ENCODE measurements around the gene FRAT2.

DNA sequence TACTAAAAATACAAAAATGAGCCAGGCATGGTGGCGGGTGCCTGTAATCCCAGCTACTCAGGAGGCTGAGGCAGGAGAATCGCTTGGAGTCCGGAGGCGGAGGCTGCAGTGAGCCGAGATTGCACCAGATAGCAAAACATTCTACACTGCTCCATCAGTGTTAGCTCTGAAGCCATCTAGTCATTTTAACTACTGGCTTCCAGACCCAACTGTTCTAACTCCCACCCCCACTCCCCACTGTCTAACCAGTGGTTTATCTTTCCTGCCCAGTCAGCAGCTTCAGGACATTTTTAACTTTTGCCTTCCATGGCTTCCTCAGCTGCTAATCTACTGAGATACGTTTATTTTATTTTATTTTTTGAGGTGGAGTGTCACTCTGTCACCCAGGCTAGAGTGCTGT, 21.6 kb downstream of the FRAT2 start:
- TF ChIP-seq, protein P1, sequence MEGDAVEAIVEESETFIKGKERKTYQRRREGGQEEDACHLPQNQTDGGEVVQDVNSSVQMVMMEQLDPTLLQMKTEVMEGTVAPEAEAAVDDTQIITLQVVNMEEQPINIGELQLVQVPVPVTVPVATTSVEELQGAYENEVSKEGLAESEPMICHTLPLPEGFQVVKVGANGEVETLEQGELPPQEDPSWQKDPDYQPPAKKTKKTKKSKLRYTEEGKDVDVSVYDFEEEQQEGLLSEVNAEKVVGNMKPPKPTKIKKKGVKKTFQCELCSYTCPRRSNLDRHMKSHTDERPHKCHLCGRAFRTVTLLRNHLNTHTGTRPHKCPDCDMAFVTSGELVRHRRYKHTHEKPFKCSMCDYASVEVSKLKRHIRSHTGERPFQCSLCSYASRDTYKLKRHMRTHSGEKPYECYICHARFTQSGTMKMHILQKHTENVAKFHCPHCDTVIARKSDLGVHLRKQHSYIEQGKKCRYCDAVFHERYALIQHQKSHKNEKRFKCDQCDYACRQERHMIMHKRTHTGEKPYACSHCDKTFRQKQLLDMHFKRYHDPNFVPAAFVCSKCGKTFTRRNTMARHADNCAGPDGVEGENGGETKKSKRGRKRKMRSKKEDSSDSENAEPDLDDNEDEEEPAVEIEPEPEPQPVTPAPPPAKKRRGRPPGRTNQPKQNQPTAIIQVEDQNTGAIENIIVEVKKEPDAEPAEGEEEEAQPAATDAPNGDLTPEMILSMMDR (IDR thresholded peaks at IDR 0.05): no peak
- TF ChIP-seq EP300 (IDR thresholded peaks at IDR 0.05) (no peak), POLR2A (IDR thresholded peaks at IDR 0.05) (no peak), POLR2AphosphoS5 (IDR thresholded peaks at IDR 0.05) (no peak)
